GM19372 (cell line): ENCODE measurements around the gene KANSL2.
"Not testable (repeated sequence)": the region's sequence is repeated elsewhere in the genome, so short reads cannot be mapped to it uniquely, and the experiment has no call there.

Experiments
- ATAC-seq: cut with Tn5 transposase; IDR thresholded peaks from one replicate; pipeline ENCODE4 v1.9.1; 2021; ENCODE audit warnings: mild to moderate bottlenecking, low read depth, moderate library complexity; ENCODE audit not compliant: unreplicated experiment

Gene KANSL2

GRCh38 chr12:48686037-48686595 is 4.1 kb upstream of the KANSL2 start:
- no peak for ATAC-seq

- ATAC-seq = no peak
Observed at GRCh38 chr12:48683534-48683933, 1.5 kb upstream of the KANSL2 start.

GRCh38 chr12:48682927-48683326 is 889 bp upstream of the KANSL2 start:
- no peak for ATAC-seq

- not testable (repeated sequence) for ATAC-seq
Observed at GRCh38 chr12:48682533-48682905, 481 bp upstream of the KANSL2 start.

GRCh38 chr12:48681399-48681709 is 684 bp downstream of the KANSL2 start:
- ATAC-seq = no peak

- no peak for ATAC-seq
Observed at GRCh38 chr12:48680861-48681260, 1.2 kb downstream of the KANSL2 start.

GRCh38 chr12:48678551-48679185 is 3.4 kb downstream of the KANSL2 start:
- no peak for ATAC-seq

GRCh38 chr12:48671231-48671856 is 10.7 kb downstream of the KANSL2 start:
- no peak for ATAC-seq

GRCh38 chr12:48668996-48669395 is 13.0 kb downstream of the KANSL2 start:
- ATAC-seq = no peak

GRCh38 chr12:48659863-48660262 is 22.2 kb downstream of the KANSL2 start:
- ATAC-seq = no peak

GRCh38 chr12:48651681-48652080 is 30.4 kb downstream of the KANSL2 start:
- ATAC-seq = no peak

GRCh38 chr12:48645354-48645753 is 36.7 kb downstream of the KANSL2 start:
- not testable (repeated sequence) for ATAC-seq

- no peak for ATAC-seq
Observed at GRCh38 chr12:48643011-48643410, 39.0 kb downstream of the KANSL2 start.

GRCh38 chr12:48641752-48642555 is 40.1 kb downstream of the KANSL2 start:
- not testable (repeated sequence) for ATAC-seq

- no peak for ATAC-seq
Observed at GRCh38 chr12:48640854-48641253, 41.2 kb downstream of the KANSL2 start.

- no peak for ATAC-seq
Observed at GRCh38 chr12:48640428-48640827, 41.6 kb downstream of the KANSL2 start.

GRCh38 chr12:48631071-48631470 is 51.0 kb downstream of the KANSL2 start:
- ATAC-seq = no peak

GRCh38 chr12:48630346-48630745 is 51.7 kb downstream of the KANSL2 start:
- ATAC-seq = no peak

- ATAC-seq = no peak
Observed at GRCh38 chr12:48629541-48629940, 52.5 kb downstream of the KANSL2 start.

- no peak for ATAC-seq
Observed at GRCh38 chr12:48627556-48627955, 54.5 kb downstream of the KANSL2 start.

- ATAC-seq = not testable (repeated sequence)
Observed at GRCh38 chr12:48622997-48623396, 59.0 kb downstream of the KANSL2 start.
